ENCODE results near the gene ICE2.
"Not testable (repeated sequence)": the region's sequence is repeated elsewhere in the genome, so short reads cannot be mapped to it uniquely, and the experiment has no call there.

ICE2 gene

GRCh38 chr15:60442031-60442650 is 36.8 kb downstream of the ICE2 start:
- no peak for DNase-seq

- DNase-seq = no peak
These were observed 37.6 kb downstream of the ICE2 start for GRCh38 chr15:60441331-60441730.

- DNase-seq = no peak
These were observed 40.3 kb downstream of the ICE2 start for GRCh38 chr15:60438646-60439045.

GRCh38 chr15:60428935-60429334 is 50.0 kb downstream of the ICE2 start:
- no peak for DNase-seq

GRCh38 chr15:60426870-60427508 is 52.0 kb downstream of the ICE2 start:
- DNase-seq = no peak

GRCh38 chr15:60425461-60425860 is 53.5 kb downstream of the ICE2 start:
- DNase-seq = no peak

GRCh38 chr15:60424006-60424405 is 54.9 kb downstream of the ICE2 start:
- DNase-seq = no peak

- DNase-seq = no peak
These were observed 55.4 kb downstream of the ICE2 start for GRCh38 chr15:60423537-60423936.

- DNase-seq = no peak
These were observed 57.4 kb downstream of the ICE2 start for GRCh38 chr15:60421544-60421943.

- no peak for DNase-seq
These were observed 58.7 kb downstream of the ICE2 start for GRCh38 chr15:60420203-60420716.

GRCh38 chr15:60419753-60420152 is 59.2 kb downstream of the ICE2 start:
- DNase-seq = no peak

- DNase-seq = no peak
These were observed 60.8 kb downstream of the ICE2 start for GRCh38 chr15:60418096-60418495.

GRCh38 chr15:60417112-60417511 is 61.8 kb downstream of the ICE2 start:
- DNase-seq = no peak

GRCh38 chr15:60416484-60416883 is 62.5 kb downstream of the ICE2 start:
- no peak for DNase-seq

- DNase-seq = no peak
These were observed 64.8 kb downstream of the ICE2 start for GRCh38 chr15:60414016-60414682.

- no peak for DNase-seq
These were observed 65.6 kb downstream of the ICE2 start for GRCh38 chr15:60413231-60413824.

GRCh38 chr15:60412807-60413206 is 66.1 kb downstream of the ICE2 start:
- DNase-seq = not testable (repeated sequence)

GRCh38 chr15:60411774-60412425 is 67.0 kb downstream of the ICE2 start:
- no peak for DNase-seq

- not testable (repeated sequence) for DNase-seq
These were observed 68.6 kb downstream of the ICE2 start for GRCh38 chr15:60410350-60410749.

GRCh38 chr15:60408463-60408981 is 70.4 kb downstream of the ICE2 start:
- no peak for DNase-seq

GRCh38 chr15:60407415-60407805 is 71.5 kb downstream of the ICE2 start:
- DNase-seq = no peak

GRCh38 chr15:60406513-60407414 is 72.2 kb downstream of the ICE2 start:
- no peak for DNase-seq
